NCI-H345 treated with DMSO at 0.1 percent for 48 hours (cell line): ENCODE measurements around the gene TBCCD1.

Experiments used
- DNase-seq: peaks from one replicate; lab custom pipeline; 2025; ENCODE audit not compliant: unreplicated experiment; lab: John Stamatoyannopoulos, UW

TBCCD1 gene

GRCh38 chr3:186497608-186498007 lies 69.5 kb downstream of the TBCCD1 start:
- no peak for DNase-seq

GRCh38 chr3:186496635-186497034 lies 70.5 kb downstream of the TBCCD1 start:
- DNase-seq = no peak
